Glutamatergic neuron (in vitro differentiated cells): ENCODE results near the gene IKZF4. TPM values are rescaled to one million over a fixed set of nuclear protein-coding genes. Genes with fewer than 3 reads are reported as not detected.
"Not testable (repeated sequence)": the region's sequence is repeated elsewhere in the genome, so short reads cannot be mapped to it uniquely, and the experiment has no call there.

Source experiments
- DNase-seq: peaks from one replicate; pipeline ENCODE4 v3.0.0; 2022
- H3K27ac Mint-ChIP-seq: one replicate; pipeline ENCODE4 v1.8.0; 2020; ENCODE audit warnings: mild to moderate bottlenecking, mixed read lengths, inconsistent platforms; ENCODE audit not compliant: unreplicated experiment
- H3K27me3 Mint-ChIP-seq: one replicate; pipeline ENCODE4 v1.8.0; 2020; ENCODE audit warnings: mild to moderate bottlenecking, moderate library complexity, mixed read lengths, inconsistent platforms; ENCODE audit not compliant: unreplicated experiment
- H3K36me3 Mint-ChIP-seq: one replicate; pipeline ENCODE4 v1.8.0; 2020; ENCODE audit warnings: mild to moderate bottlenecking, mixed read lengths, inconsistent platforms; ENCODE audit not compliant: unreplicated experiment
- H3K4me1 Mint-ChIP-seq: one replicate; pipeline ENCODE4 v1.8.0; 2020; ENCODE audit warnings: mild to moderate bottlenecking, low read depth, mixed read lengths, inconsistent platforms; ENCODE audit not compliant: unreplicated experiment
- H3K4me3 Mint-ChIP-seq: one replicate; pipeline ENCODE4 v1.8.0; 2020; ENCODE audit warnings: mild to moderate bottlenecking, mixed read lengths, inconsistent platforms; ENCODE audit not compliant: unreplicated experiment
- H3K9me3 Mint-ChIP-seq: one replicate; pipeline ENCODE4 v1.8.0; 2020; ENCODE audit warnings: mild to moderate bottlenecking, moderate library complexity, mixed read lengths, inconsistent platforms; ENCODE audit not compliant: unreplicated experiment
- total RNA-seq: library from RNA; stranded (reverse); fragmentation: NEBNext Ultra II Directional; extraction: Animal tissue kit (Norgen Biotek cat#: 25700); gene quantifications from one replicate; pipeline ENCODE4 v1.2.1, GENCODE V29; 2021; ENCODE audit not compliant: unreplicated experiment
- TF ChIP-seq, protein P1 (sequence below): fragments of 200-600 bp; sonication (generic); IDR thresholded peaks from one replicate; pipeline ENCODE4 v1.5.0; 2021; ENCODE audit not compliant: partially characterized antibody, unreplicated experiment

Gene IKZF4
- total RNA-seq, 1 donor from 2014 or later = 24.1 TPM

DNA sequence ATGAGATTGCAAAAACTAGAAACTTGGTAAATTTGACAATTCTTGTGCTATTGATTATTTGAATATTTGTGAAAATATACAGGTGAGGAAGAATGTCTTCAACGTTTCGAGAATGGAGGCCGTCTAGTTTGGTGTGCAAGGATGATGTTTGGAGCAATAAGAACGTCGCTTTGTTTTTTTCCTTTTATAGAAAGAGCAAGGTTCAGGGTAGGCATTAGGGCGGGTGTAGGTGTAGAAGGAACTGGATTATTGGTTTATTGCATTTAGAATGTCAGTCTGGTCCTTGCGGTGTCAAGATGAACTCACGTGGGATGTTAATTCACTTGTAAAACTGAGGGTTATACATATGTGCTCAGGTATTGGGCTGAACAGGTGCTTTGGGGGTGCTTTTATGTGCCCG, 22.0 kb downstream of the IKZF4 start:
- Mint-ChIP-seq H3K4me3 (peak overlapping the region; percentile 99), H3K9me3 (peaks cover 14% of the 10 kb centered on the region), H3K27me3 (peaks cover 5% of the 10 kb centered on the region), H3K27ac (peak overlapping the region; percentile 99), H3K4me1 (peaks cover 17% of the 10 kb centered on the region), H3K36me3 (no peaks in the 10 kb centered on the region)
- DNase-seq = no peak
- TF ChIP-seq, protein P1, sequence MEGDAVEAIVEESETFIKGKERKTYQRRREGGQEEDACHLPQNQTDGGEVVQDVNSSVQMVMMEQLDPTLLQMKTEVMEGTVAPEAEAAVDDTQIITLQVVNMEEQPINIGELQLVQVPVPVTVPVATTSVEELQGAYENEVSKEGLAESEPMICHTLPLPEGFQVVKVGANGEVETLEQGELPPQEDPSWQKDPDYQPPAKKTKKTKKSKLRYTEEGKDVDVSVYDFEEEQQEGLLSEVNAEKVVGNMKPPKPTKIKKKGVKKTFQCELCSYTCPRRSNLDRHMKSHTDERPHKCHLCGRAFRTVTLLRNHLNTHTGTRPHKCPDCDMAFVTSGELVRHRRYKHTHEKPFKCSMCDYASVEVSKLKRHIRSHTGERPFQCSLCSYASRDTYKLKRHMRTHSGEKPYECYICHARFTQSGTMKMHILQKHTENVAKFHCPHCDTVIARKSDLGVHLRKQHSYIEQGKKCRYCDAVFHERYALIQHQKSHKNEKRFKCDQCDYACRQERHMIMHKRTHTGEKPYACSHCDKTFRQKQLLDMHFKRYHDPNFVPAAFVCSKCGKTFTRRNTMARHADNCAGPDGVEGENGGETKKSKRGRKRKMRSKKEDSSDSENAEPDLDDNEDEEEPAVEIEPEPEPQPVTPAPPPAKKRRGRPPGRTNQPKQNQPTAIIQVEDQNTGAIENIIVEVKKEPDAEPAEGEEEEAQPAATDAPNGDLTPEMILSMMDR = no peak

DNA sequence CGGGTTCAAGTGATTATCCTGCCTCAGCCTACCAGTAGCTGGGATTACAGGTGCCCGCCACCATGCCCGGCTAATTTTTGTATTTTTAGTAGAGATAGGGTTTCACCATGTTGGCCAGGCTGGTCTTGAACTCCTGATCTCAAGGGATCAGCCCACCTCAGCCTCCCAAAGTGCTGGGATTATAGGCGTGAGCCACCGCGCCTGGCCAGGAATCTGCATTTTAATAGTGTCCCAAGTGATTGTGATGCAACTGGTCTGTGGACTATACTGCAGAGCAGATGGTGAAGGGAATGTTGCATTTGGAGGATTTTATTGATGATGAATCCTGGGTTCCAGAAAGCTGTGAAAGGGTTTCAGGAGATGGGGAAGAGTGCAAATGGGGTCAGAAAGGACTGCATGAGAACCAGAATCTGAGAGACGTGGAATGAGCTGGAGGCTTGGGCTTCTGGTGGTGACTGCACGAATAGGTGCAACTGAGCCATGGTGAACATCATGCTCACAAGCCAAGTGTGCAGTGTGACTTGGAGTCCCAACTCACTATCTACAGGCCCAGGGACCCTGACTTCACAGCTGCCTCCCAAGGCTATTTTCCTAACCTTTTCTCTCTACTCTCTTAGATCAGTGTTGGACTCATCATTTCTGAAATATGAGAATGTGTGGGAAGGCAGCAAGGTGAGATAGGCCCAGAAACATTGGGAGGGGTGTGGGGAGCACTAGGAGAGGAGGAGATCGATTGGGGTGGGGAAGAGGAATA, 25.4 kb downstream of the IKZF4 start:
- Mint-ChIP-seq H3K36me3 (no peaks in the 10 kb centered on the region), H3K27ac (peak overlapping the region; percentile 71), H3K4me1 (peaks cover 12% of the 10 kb centered on the region), H3K27me3 (peaks cover 6% of the 10 kb centered on the region), H3K4me3 (no peak overlapping the region), H3K9me3 (peaks cover 14% of the 10 kb centered on the region)
- TF ChIP-seq, protein P1 = no peak
- DNase-seq = no peak

DNA sequence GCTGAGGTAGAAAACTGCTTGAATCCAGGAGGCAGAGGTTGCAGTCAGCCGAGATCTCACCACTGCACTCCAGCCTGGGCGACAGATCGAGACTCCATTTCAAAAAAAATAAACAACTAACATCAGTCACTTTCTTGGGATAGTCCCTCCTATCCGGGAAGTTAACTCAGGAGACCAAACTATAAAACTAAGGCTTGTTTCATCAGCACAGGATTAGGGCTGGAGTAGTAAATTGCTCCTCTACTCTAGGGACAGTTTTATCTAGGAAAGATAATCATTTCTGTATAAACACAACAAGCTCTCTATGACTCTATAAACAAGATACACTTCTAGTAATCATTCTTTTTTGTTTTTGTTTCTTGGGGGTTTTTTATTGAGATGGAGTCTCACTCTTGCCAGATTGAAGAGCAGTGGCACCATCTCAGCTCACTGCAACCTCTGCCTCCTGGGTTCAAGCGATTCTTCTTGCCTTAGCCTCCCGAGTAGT, 32.6 kb downstream of the IKZF4 start:
- H3K4me3 Mint-ChIP-seq = no peak overlapping the region
- H3K27ac Mint-ChIP-seq = no peak overlapping the region
- DNase-seq = no peak
- peaks cover 3% of the 10 kb centered on the region for H3K36me3 Mint-ChIP-seq
- H3K4me1 Mint-ChIP-seq = no peaks in the 10 kb centered on the region
- TF ChIP-seq, protein P1 = no peak
- peaks cover 1% of the 10 kb centered on the region for H3K27me3 Mint-ChIP-seq
- no peaks in the 10 kb centered on the region for H3K9me3 Mint-ChIP-seq

DNA sequence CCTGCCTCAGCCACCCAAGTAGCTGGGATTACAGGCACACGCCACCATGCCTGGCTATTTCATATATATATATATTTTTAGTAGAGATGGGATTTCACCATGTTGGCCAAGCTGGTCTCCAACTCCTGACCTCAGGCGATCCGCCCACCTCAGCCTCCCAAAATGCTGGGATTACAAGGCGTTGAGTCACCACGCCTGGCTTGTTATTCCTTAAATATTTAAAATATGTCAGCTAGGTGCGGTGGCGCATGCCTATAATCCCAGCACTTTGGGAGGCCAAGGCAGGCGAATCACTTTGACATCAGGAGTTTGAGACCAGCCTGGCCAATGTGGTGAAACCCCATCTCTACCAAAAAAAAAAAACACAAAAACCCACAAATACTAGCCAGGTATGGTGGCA, 39.1 kb downstream of the IKZF4 start:
- H3K4me1 Mint-ChIP-seq, H3K4me3 Mint-ChIP-seq, H3K27me3 Mint-ChIP-seq, H3K9me3 Mint-ChIP-seq, H3K27ac Mint-ChIP-seq, H3K36me3 Mint-ChIP-seq, DNase-seq: not testable (repeated sequence)

DNA sequence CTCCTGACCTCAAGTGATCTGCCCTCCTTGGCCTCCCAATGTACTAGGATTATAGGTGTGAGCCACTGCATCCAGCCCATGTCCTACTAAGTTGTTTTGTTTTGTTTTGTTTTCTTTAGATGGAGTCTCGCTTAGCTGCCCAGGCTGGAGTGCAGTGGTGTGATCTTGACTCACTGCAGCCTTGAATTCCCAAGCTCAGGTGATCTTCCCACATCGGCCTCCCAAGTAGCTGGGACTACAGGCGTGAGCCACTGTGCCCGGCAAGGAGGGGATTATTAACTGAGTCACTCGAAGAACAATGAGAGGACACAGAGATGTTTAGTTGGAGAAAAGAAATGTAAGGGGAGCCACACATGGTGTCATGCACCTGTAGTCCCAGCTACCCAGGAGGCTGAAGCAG, 41.1 kb downstream of the IKZF4 start:
- no peak overlapping the region for H3K4me3 Mint-ChIP-seq
- TF ChIP-seq, protein P1 = no peak
- H3K27ac Mint-ChIP-seq = no peak overlapping the region
- DNase-seq = no peak
- H3K4me1 Mint-ChIP-seq = no peaks in the 10 kb centered on the region
- peaks cover 3% of the 10 kb centered on the region for H3K27me3 Mint-ChIP-seq
- peaks cover 4% of the 10 kb centered on the region for H3K36me3 Mint-ChIP-seq
- H3K9me3 Mint-ChIP-seq = no peaks in the 10 kb centered on the region
